Smooth muscle cell (in vitro differentiated cells): ENCODE results near the gene CDK5RAP3. TPM values are rescaled to one million over a fixed set of nuclear protein-coding genes. Genes with fewer than 3 reads are reported as not detected.
A peak's percentile ranks its signal among the peaks of the same experiment; 100 is the strongest.

Experiments
- DNase-seq: peaks from one replicate; lab custom pipeline; 2025; ENCODE audit not compliant: unreplicated experiment; lab: John Stamatoyannopoulos, UW
- H2AFZ ChIP-seq: fragments of 200-600 bp; sonication (generic); 2 replicates; pipeline ENCODE4 v1.6.0; 2016; ENCODE audit warnings: antibody characterized with exemption, low read depth, mild to moderate bottlenecking
- H3F3A ChIP-seq: fragments of 200-600 bp; sonication (generic); 2 replicates; pipeline ENCODE4 v1.6.0; 2017; ENCODE audit warnings: antibody characterized with exemption, low read depth
- H3K27ac ChIP-seq: fragments of 200-600 bp; sonication (generic); 2 replicates; pipeline ENCODE4 v1.5.1; 2016; ENCODE audit warnings: low read depth, mild to moderate bottlenecking
- H3K27me3 ChIP-seq: fragments of 200-600 bp; sonication (generic); 2 replicates; pipeline ENCODE4 v1.6.1; 2016; ENCODE audit warnings: low read depth, mild to moderate bottlenecking
- H3K36me3 ChIP-seq: fragments of 200-600 bp; sonication (generic); 2 replicates; pipeline ENCODE4 v1.5.1; 2016; ENCODE audit warnings: low read depth
- H3K4me1 ChIP-seq: fragments of 200-600 bp; sonication (generic); 2 replicates; pipeline ENCODE4 v1.5.1; 2016; ENCODE audit warnings: low read depth
- H3K4me2 ChIP-seq: fragments of 200-600 bp; sonication (generic); 2 replicates; pipeline ENCODE4 v1.6.0; 2016; ENCODE audit warnings: mild to moderate bottlenecking
- H3K4me3 ChIP-seq: fragments of 200-600 bp; sonication (generic); 2 replicates; pipeline ENCODE4 v1.5.1; 2016; ENCODE audit warnings: mild to moderate bottlenecking
- H3K79me2 ChIP-seq: fragments of 200-600 bp; sonication (generic); 2 replicates; pipeline ENCODE4 v1.6.0; 2016; ENCODE audit warnings: low read depth, mild to moderate bottlenecking
- H3K9ac ChIP-seq: fragments of 200-600 bp; sonication (generic); 2 replicates; pipeline ENCODE4 v1.6.0; 2016; ENCODE audit warnings: low read depth
- H3K9me3 ChIP-seq: fragments of 200-600 bp; sonication (generic); replicated peaks from 2 replicates; pipeline ENCODE4 v1.5.1; 2016; ENCODE audit warnings: low read depth
- H4K20me1 ChIP-seq: fragments of 200-600 bp; sonication (generic); 2 replicates; pipeline ENCODE4 v1.6.0; 2016; ENCODE audit warnings: low read depth
- WGBS: methylation state at CpG from one replicate; pipeline ENCODE4 v1.1.7; 2016; ENCODE audit warnings: low lambda C conversion rate; 5-methylcytosine and 5-hydroxymethylcytosine counted together
- polyA plus RNA-seq: library from polyadenylated mRNA; unstranded; fragments of >200 nt; fragmentation: Nextera tagmentation; extraction: Ambion mirVana; gene quantifications from 2 replicates; pipeline ENCODE4 v1.2.1, GENCODE V29; 2016
- total RNA-seq: library from RNA; depleted of rRNA; stranded (reverse); fragments of >200 nt; gene quantifications from 2 replicates; pipeline ENCODE4 v1.2.3, GENCODE V29; 2014
- TF ChIP-seq, protein P1 (sequence below): fragments of 200-600 bp; sonication (generic); IDR thresholded peaks from 2 replicates; pipeline ENCODE4 v1.5.1; 2017; ENCODE audit warnings: borderline replicate concordance, mild to moderate bottlenecking, antibody characterized with exemption; ENCODE audit not compliant: insufficient read depth, poor library complexity, severe bottlenecking

The CDK5RAP3 gene
- total and polyA plus RNA-seq, 2 experiments from 2014 or later = 79.6 to 119 TPM

DNA sequence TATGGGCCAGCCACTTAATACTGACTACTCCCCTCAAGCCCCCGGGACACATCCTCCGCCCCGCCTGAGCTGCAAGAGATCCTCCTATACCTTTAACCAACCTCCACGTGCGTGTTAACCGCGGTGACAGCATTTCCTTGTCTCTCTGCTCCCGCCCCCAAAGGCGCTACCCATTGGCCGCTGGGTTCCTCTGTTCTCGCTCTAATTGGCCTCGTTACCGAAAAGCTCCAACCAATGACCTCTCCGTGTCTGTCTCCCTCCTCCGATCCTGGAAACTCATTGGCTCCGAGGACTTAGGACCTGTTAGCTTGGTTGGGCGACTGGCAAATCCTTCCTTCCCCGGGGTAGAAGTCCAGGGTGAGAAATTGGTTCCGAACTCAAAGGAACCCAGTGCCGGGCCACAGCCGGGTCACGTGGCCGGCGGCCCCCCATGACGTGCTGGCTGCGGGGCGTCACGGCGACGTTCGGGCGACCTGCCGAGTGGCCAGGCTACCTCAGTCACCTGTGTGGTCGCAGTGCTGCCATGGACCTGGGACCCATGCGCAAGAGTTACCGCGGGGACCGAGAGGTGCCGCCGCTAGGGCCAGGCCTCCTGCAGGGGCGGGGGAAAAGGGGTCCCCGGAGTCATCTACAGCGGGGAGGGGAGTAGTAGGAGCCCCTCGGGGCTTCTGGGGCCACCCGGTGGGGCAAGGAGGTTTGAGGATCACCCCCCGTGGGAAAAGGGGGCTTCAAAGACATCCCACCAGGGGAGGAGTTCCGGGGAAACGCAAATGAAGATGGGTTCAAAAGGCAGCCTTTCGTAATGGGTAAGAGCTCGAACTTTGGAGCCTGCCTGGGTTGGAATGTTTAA is 29.4 kb upstream of the CDK5RAP3 start, which contains the start of gene PNPO:
TSS of gene PNPO (plus strand) at position 326 of the 850 bp plus-strand sequence. CDS start at position 431, 105 bp downstream.
- H2AFZ ChIP-seq = peak within 1 kb of the TSS; percentile 67
- H3K27ac ChIP-seq = no peak within 1 kb of the TSS
- WGBS = 48% methylated on average over 43 of the region's 50 CpGs
- H3F3A ChIP-seq = no peaks in the 10 kb centered on the region
- H3K4me1 ChIP-seq = no peaks in the 10 kb centered on the region
- peak within 1 kb of the TSS; percentile 58 for H3K4me3 ChIP-seq
- no peaks in the 10 kb centered on the region for H3K79me2 ChIP-seq
- no peaks in the 10 kb centered on the region for H4K20me1 ChIP-seq
- H3K4me2 ChIP-seq = peak within 1 kb of the TSS; percentile 91
- no peaks in the 10 kb centered on the region for H3K27me3 ChIP-seq
- TF ChIP-seq, protein P1, sequence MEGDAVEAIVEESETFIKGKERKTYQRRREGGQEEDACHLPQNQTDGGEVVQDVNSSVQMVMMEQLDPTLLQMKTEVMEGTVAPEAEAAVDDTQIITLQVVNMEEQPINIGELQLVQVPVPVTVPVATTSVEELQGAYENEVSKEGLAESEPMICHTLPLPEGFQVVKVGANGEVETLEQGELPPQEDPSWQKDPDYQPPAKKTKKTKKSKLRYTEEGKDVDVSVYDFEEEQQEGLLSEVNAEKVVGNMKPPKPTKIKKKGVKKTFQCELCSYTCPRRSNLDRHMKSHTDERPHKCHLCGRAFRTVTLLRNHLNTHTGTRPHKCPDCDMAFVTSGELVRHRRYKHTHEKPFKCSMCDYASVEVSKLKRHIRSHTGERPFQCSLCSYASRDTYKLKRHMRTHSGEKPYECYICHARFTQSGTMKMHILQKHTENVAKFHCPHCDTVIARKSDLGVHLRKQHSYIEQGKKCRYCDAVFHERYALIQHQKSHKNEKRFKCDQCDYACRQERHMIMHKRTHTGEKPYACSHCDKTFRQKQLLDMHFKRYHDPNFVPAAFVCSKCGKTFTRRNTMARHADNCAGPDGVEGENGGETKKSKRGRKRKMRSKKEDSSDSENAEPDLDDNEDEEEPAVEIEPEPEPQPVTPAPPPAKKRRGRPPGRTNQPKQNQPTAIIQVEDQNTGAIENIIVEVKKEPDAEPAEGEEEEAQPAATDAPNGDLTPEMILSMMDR = no peak
- no peak within 1 kb of the TSS for H3K9ac ChIP-seq
- H3K36me3 ChIP-seq = no peaks in the 10 kb centered on the region
- H3K9me3 ChIP-seq = no peaks in the 10 kb centered on the region
- no peak for DNase-seq

DNA sequence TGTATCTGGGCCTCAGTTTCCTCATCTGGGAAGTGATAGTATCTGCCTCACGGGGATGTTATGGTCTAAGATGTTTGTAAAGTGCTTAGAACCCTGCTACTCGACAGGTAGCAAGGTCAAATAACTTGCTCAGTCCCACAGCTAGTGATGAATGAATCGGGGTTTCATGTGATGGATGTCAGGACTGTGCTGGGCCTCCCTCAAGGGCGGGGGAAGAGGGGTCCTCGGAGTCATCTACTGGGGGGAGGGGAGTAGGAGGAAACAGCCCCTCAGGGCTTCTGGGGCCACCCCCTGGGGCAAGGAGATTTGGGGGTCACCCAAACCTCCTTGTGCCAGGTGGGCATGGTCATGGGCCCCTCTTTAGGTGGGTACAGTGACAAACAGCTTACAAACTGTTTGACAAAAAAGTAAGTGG is 28.8 kb upstream of the CDK5RAP3 start:
- Histone ChIP-seq H3K27me3 (no peaks in the 10 kb centered on the region), H3K4me2 (peak overlapping the region; percentile 91), H3F3A (no peaks in the 10 kb centered on the region), H3K4me3 (peak overlapping the region; percentile 58), H3K9ac (no peak overlapping the region), H2AFZ (peak overlapping the region; percentile 67), H3K27ac (no peak overlapping the region), H4K20me1 (no peaks in the 10 kb centered on the region), H3K36me3 (no peaks in the 10 kb centered on the region), H3K9me3 (no peaks in the 10 kb centered on the region), H3K4me1 (no peaks in the 10 kb centered on the region), H3K79me2 (no peaks in the 10 kb centered on the region)
- TF ChIP-seq, protein P1 = no peak
- DNase-seq = no peak
- 62% methylated on average over 5 of the region's 5 CpGs for WGBS

DNA sequence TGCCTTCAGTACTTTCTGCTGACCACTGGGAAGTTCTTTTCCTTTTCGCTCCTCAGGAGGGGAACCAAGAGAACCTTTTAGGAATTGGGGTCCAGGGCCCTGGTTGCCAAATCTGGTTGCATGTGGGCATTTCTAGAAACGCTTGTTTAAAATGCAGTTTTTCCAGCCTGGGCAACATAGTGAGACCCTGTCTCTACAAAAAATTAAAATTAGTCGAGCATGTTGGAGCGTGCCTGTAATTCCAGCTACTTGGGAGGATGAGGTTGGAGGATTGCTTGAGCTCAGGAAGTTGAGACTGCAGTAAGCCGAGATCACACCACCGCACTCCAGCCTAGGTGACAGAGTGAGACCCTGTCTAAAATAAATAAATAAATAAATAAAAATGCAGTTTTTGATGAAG is 28.3 kb upstream of the CDK5RAP3 start:
- no peak overlapping the region for H3K9ac ChIP-seq
- 74% methylated on average over 6 of the region's 6 CpGs for WGBS
- TF ChIP-seq, protein P1 = no peak
- no peaks in the 10 kb centered on the region for H4K20me1 ChIP-seq
- no peaks in the 10 kb centered on the region for H3F3A ChIP-seq
- H3K9me3 ChIP-seq = no peaks in the 10 kb centered on the region
- H3K79me2 ChIP-seq = no peaks in the 10 kb centered on the region
- H3K4me3 ChIP-seq = no peak overlapping the region
- no peak overlapping the region for H2AFZ ChIP-seq
- H3K27me3 ChIP-seq = no peaks in the 10 kb centered on the region
- H3K4me2 ChIP-seq = no peak overlapping the region
- H3K4me1 ChIP-seq = no peaks in the 10 kb centered on the region
- H3K27ac ChIP-seq = no peak overlapping the region
- no peak for DNase-seq
- no peaks in the 10 kb centered on the region for H3K36me3 ChIP-seq
